Islet of Langerhans (tissue), 1 donor: ENCODE results near the gene RPH3AL.
A peak's percentile ranks its signal among the peaks of the same experiment; 100 is the strongest.

Experiments used
- FAIRE-seq: peaks from one replicate; lab custom pipeline; 2011; peaks lifted over from hg19 to GRCh38; lab: Jason Lieb, UNC

The RPH3AL gene, protein sequence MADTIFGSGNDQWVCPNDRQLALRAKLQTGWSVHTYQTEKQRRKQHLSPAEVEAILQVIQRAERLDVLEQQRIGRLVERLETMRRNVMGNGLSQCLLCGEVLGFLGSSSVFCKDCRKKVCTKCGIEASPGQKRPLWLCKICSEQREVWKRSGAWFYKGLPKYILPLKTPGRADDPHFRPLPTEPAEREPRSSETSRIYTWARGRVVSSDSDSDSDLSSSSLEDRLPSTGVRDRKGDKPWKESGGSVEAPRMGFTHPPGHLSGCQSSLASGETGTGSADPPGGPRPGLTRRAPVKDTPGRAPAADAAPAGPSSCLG

GRCh38 chr17:352421-353212, at the start of gene RPH3AL:
Gene RPH3AL, minus strand, starts transcription at chr17:352807. Its CDS starts 25,264 bp downstream, at chr17:327543.
- FAIRE-seq: peak; percentile 88

DNA sequence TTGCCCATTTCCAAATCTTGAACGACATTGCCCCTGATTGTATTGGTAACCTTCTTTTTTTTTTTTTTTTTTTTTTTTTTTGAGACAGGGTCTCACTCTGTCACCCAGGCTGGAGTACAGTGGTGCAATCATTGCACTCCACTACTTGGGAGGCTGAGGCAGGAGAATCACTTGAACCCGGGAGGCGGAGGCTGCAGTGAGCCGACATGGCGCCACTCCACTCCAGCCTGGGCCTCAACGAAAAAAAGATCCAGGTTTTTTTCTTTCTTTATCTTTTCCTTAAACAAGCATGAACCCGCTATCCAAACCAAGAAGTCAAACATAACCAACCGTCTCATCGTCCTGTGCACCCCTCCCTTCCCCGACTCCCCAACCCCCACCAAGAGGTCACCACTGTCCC, 47.6 kb upstream of the RPH3AL start:
- no peak for FAIRE-seq

- no peak for FAIRE-seq
Observed at GRCh38 chr17:396788-397187, 44.2 kb upstream of the RPH3AL start.

GRCh38 chr17:395974-396373, 43.4 kb upstream of the RPH3AL start:
- FAIRE-seq: no peak

GRCh38 chr17:395179-395578, 42.6 kb upstream of the RPH3AL start:
- FAIRE-seq: no peak

- no peak for FAIRE-seq
Observed at GRCh38 chr17:394718-395095, 42.1 kb upstream of the RPH3AL start.

DNA sequence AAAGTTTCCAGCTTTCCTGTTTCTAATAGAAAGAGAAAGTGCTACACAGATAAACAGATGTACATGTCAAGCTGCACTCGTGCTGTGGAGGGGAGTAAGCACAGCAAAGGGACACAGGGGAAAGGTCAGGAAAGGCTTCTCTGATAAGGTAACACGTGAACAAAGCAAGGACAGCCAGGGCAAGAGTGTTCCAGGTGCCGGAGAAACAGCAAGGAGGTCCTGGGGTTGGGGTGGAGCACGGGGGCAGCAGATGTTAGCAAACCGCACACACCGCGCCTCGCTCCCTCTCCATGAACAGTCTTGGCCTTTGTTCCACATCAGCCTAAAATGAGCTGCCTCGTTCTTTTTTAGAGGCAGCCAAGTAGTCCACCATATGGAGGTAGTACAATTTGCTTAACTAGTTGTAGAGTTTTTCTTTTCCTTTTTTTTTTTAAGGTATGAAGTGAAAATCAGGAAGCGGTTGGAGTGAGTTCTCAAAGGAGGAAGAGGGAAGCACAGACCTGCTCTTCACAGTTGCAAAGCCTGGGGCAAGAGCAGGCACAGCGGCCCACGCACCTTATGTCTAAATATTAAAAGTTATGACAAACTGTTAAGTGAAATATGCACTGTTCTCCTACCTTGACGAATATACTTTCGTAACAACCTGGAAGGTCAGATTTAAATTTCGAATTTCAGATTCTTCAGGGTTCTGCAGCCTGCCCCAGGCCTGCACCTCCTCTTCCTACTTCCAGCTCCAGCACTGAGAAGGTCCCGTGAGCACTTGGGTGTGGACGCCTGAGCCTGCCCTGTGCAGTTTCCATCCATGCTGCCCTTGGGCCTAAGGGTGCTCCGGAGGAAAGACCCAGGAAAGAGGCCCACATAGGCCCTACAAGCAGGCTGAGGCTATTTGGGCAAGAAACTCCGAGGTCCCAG, 41.5 kb upstream of the RPH3AL start:
- no peak for FAIRE-seq

DNA sequence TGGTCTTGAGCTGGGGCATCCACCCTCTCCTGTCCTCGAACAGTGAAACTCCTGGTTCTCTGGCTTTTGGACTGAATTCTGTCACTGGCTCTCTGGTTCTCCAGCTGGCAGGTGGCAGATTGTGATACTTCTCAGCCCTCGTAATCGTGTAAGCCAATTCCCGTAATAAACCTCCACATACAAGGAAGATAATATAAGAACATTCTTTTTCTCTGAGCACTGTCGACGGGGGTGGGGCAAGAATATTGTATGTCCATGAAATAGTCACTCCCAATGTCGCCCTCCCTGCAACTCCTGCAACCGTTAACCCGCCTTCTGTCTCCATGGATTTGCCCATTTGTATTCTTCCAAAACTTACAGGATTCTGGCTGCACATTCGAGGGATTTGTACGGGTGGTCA, 39.2 kb upstream of the RPH3AL start:
- no peak for FAIRE-seq

- no peak for FAIRE-seq
Observed at GRCh38 chr17:390025-390424, 37.4 kb upstream of the RPH3AL start.

- no peak for FAIRE-seq
Observed at GRCh38 chr17:388087-388486, 35.5 kb upstream of the RPH3AL start.

GRCh38 chr17:386141-386876, 33.7 kb upstream of the RPH3AL start:
- FAIRE-seq: no peak

GRCh38 chr17:385836-386140, 33.2 kb upstream of the RPH3AL start:
- FAIRE-seq: no peak

- FAIRE-seq: no peak
Observed at GRCh38 chr17:385178-385835, 32.7 kb upstream of the RPH3AL start.

DNA sequence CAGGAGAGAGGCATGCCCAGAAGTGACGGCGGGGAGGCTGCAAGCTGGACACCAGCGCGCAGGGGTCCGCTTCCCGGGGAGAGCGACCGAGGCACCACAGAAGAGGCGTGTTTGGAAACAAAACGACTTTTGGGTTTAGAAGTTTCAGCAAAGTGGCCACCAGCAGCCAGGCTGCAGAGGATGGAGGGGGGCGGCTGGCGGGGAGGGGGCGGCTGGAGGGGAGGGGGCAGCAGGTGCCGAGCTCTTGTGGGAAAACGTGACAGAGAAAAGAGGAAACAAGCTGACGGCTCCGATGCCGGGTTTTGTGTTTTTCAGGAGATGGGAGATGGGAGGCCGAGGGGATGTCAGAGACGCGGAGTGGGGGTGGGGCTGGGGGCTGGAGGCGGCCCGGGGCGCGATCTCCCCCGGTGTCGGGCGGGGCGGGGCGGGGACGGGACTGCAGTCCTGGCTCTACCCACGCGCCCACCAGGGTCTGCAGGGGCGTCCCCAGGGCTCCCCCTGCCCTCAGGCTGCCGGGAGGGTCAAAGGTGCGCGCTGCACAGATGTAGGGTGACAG, 32.1 kb upstream of the RPH3AL start:
- no peak for FAIRE-seq

DNA sequence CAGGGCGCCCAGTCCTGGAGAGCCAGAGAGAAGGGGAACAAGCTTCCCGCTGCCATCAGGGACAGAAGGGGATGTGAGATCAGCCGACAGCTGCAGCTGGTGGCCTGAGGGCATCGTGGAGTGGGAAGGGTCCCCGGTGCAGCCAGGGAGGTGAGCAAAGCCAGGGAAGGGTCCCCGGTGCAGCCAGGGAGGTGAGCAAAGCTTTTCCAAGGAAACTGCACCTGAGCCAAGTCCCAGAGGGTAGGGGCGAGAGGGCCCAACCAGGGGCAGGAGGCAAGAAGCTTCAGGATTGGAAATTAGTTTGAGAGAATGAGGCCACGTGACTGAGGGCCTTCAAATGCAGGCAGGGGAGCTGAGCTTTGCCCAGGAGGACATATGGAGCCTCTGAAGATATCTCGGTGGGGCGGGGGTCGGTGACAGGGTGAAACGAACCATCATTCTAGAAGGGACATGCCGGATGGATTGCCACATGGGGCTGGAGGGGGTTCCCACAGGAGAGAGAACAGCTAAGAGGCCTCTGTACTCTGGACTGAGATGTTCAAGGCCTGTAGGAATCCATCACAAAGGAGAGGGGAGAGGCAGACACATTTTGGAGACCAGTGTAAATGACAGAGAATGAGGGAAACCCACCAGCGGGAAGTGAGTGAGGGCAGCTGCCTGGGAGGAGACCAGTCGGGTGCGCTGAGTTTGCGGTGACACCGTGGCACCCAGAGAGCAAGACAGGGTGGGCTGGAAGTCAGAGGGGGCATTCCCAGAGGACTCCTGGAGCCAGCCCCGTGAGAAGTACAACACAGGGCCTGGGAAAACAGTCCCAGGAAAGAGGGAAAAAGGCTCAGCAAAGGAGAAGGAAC, 31.4 kb upstream of the RPH3AL start:
- no peak for FAIRE-seq

DNA sequence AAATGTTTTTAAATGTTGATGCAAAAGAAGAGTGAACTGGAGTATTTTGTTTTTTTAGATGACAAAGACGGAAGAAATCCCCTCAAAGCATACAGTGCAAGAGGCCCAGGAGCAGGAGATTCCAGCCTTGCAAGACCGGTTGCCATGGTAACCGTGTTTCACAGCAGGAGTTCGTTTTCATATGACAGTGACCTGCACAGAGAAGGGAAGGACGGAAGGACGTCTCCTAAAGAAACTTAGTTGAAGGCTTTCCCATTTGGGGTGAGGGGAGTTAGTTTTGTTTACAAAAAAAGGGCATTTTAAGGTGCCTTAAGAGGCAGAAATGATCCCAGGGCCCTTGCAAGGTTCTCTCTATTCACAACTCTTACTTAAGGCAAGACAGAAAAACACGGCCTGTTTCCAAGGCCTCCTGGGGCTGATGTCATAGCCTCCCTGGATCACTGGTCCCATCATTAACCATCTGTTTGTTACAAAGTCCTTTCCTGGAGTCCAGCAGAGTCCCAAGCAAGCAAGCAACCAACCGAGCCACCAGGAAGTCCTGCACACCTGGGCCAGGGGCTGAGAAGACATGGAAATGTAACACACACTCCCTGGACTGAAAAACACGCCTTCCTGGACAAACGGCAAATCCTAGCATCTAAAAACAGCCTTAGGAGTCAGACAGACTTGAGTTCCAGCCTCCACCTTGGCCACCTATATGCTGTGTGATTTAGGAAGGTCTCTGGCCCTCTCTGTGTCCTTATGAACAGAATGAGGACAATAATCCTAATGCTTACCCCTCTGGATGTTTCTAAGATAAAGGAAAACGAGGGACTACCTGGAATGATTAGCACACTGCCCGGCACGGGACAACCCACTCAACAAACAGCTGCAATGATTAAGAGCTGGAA, 30.3 kb upstream of the RPH3AL start:
- peak; percentile 98 for FAIRE-seq

GRCh38 chr17:381941-382643, 29.5 kb upstream of the RPH3AL start:
- no peak for FAIRE-seq

DNA sequence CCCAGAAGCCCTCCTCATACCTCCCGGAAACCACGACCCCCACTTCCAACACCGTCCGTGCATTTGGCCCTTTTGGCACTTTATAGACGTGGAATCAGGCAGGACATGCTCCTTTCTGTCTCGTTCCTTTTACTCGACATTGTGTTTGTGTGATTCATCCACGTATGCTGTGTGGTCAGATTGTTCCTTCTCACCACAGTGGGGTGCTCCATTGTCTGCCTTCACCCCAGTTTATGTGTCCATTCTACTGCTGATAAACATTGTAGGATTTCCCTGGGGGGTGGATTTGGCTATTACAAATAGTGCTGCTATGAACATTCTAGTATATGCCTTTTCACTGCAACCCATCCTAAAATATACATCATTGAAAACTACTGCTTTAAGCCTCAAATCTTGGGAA, 28.9 kb upstream of the RPH3AL start:
- FAIRE-seq: no peak
